ENCODE data around the gene AMOTL1.
"Not testable (repeated sequence)": the region's sequence is repeated elsewhere in the genome, so short reads cannot be mapped to it uniquely, and the experiment has no call there.

AMOTL1 gene

DNA sequence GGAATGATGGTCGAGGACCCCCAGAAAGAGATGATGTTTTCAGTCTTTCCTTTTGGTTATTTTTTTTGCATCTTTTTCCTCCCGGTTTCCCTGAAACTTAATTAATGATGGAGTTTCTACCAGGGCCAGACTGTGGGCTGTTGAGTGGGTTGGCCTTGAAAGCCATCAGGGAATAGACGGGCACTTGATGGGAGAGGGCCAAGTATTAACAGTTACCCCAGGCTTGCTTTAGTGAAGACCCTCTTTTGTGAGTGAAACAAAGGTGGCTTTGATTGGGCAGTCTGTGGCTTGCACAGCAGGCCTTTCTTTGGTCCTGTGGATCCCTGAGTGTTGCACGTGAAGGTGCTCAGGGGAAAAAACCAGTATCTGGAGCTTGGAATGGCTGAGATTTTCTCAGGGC, 56.9 kb downstream of the AMOTL1 start:
- no peak for FAIRE-seq

DNA sequence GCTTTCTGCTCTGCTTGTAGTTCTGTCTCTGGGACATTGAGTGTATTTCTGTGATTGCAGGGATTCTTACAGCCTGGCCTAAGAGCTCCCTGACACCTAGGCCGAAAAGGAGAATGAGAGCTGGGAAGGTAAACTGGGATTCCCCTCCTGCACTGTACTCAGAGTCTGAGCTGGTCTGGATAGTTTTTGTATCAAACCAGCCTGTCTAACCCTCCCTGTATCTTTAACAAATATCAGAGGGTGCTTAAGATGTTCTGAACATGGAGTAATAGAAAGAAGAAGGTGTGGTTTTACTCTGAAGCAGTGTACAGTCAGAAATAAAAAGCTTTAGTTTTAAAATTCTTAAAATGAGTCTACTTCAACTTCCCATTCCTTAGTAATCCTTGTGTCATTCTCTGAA, 57.3 kb downstream of the AMOTL1 start:
- FAIRE-seq: no peak

DNA sequence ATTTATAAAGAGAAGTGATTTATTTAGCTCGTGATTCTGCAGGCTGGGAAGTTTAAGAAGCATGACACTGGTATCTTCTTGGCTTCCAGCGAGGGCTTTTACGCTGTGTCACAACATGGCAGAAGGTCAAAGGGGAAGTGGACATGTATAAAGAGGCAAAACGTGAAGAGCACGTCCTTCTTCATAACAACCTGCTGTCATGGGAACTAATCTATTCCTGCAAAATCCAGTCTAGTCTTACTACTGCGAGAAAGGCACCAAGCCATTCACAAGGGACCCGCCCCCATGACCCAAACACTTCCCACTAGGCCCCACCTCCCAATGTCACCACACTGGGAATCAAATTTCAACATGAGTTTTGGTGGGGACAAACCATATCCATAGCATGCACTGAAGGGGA, 58.3 kb downstream of the AMOTL1 start:
- no peak for FAIRE-seq

DNA sequence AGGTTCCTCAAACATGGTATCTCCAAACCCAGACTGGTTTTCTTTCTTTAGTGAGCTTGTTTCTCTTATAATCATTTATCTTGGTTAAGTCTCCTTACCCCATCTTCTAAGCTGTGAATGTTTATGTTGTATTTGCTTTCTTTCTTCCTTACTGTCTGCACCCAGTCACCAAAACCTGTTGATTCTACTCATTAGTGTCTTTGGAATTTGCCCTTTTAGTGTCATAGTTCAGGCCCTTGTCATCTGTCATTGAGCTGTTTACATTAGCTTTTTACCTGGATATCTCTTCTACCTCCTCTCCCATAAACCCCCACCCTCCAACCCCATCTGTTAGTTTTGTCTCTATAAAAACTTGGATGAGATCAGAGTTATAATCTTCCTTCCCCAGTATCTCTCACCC, 59.9 kb downstream of the AMOTL1 start:
- FAIRE-seq: no peak

DNA sequence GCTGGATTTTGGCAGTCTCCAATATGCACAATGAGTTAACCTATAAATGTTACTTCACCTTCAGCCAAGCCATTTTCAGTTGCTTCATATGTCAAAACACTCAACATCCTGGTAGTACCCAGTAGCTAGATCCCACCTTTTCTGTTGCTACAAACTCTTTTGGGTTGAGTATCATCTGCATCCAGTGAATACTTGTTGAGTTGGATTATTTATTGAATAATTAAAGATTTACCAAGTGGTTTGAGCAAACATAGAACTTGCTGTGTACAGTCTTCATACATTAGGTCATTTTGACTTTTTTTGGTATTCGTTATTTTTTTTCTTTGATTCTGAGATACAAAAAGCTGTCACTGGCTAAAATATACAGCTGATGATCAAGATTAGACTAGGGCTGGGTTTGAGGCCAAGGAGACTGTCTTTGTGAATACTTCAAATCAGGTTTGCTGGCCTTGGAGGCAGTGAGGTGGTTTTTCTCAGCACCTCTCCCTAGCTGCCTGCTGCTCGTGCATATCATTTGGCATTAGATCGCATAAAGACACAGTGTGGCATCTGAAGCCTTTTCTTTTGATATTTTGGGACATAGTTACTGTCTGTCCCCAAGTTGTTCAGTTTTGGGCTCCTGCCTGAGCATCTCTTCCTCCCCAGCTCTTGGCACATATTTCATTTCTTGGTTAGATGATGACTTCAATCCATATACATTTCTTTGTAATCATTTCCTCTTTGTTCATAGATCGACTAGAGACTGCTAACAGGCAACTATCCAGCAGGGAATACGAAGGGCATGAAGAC, 62.8 kb downstream of the AMOTL1 start:
- FAIRE-seq: no peak

DNA sequence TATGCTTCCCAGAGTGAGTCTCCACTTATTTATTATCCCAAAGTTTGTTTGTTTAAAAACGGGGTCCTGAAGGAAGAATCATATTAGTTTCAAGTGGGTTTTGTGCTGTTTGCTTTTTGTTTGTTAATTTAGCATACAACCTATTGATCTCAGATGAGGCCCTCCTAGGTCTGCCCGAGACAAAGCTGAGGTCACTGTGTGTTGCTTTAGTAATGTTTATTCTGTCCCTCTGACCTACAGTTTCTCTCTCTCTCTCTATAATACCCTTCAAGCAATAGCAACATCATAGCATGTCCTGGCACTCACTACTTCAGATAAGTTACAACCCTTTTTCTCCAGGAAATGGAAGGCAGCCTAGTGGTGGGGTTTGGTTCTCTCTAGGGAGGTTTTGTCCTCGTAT, 63.4 kb downstream of the AMOTL1 start:
- FAIRE-seq: no peak

DNA sequence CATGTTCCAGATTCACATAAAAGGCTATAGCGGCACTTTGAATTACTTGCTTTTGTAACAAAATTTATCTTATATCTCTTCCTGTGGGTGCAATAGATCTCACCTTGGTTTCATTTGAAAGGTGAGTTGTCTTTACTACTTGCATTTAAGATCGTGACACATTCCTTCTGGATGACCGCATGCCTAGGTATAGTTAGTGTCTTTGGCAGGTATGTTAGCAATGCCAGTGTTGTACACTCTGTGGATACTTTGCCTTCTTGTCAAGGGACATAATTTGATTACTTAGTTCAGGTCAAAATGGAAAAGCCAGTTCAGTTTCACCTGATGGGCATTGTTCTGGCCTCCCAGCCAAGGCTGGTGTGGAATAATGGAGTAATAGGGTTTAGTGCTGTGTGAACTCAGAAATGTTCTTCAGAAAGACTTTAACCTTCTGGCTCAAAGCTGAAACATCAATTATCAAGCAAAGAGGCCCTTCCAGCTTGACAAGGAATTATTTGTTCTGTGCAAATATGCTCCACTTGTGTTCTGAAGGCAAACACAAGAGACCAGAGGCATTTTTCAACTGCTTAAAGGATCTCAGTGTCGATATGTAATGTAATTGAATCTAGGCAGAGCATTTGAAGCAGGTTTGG, 64.6 kb downstream of the AMOTL1 start:
- no peak for FAIRE-seq

DNA sequence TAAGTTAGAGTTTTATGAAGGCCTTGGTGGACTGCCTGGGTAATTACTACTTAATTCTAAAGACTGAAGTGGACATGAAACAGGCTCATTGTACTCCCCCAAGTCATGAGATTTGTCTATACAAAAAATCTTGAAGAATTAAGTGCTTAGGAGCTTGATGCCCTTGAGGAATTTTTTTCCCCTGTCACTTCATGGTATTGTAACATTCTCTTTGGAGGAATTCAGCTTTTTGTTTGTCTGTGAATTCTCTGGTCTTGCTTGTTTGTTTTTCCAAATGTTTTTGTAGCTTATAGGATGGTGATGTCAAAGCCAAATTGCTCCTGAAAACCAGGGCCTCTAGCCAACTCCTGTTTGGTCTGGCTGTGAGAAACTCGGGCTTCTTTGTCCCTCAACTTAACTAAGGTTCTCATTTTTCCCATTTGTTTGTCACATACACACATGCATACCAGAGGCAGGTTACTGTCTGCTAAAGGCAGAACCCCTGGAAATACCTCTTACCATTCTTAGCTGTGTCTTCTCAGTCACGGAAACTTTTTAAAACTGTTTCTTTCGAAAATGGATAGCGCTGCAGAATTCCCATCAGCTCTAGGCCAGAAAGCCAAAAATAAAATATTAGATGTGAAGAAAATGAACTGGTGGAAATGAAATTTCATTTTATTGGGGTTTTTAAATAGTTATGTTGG, 66.9 kb downstream of the AMOTL1 start:
- FAIRE-seq: no peak

DNA sequence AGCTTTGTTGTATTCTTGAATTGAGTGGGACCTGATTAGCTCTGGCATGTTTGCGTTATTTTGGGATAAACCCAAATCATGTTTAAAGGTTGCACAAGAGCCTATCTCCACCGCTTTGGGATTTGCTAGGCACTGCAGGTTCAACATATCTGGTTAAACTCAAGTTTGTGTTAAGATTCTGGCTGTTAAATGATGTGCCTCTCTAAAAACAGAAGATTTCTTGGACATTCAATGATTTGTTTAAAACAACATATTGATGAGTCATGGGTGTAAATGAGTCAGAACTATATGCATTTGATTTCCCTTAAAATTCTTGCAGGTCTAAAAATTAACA, 67.4 kb downstream of the AMOTL1 start:
- no peak for FAIRE-seq

DNA sequence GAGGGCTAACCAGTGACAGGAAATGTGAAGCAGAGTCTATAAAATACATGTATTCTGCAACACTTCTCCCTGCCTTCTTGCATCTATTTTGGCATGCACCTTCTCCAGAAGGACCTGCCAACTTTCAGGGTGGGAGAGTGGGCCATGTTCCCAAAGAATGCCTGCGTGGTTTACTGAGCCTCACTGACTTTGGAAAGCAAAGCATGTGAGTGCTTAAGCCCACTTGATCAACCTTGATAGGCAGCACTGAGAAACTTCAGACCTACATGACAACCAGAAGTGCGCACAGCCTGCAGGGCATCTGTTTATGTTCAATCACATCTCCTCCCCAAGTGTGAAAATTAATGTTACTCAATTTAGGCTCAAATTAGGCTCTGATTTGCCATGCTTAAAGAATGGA, 69.2 kb downstream of the AMOTL1 start:
- no peak for FAIRE-seq

DNA sequence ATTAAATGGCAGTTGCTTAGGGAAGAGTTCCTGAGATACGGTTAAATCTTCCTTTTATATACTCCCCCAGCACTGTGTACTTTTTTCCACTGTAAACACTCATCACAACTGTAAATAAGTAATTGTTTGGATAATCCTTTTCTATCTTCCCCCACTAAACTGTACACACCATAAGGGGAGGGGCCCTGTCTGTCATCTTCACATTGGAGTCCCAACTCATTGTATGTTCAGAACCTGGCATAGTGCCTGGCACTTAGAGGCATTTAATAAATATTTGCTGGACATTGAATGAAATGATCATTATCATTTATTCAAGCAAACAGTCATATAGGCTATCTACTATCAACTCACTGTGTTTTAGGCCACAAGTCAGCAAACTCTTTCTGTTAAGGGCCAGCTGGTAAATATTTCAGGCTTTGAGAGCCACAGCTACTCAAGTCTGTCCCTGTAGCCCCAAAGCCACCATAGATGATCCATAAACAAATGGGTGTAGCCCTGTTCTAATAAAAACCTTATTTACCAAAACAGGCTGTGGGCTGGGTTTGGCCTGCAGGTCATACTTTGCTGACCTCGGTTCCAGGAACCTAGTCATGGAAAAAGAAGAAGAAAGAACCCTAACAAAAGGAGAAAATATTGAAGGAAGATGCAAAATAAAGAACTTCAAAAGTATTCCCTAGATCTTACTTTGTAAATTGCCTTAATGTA, 70.0 kb downstream of the AMOTL1 start:
- no peak for FAIRE-seq

DNA sequence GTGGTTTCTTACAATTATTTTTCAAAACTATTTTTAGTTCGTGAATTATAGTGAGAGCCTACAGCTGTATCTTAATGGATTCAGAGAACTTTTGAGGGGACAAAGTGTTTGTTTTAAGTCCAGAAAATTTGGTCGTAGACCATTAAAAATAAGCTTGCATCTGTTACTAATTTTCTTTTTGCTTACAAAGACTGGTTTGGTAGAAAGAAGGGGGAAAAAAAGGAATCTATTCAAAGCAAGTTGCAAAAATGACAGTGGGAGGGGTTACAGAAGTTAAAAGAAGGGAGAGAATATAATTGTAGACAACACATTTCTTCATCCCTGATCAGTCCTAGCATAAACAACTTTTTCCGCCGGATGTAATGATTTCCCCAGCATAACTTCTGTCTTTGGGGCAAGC, 72.1 kb downstream of the AMOTL1 start:
- no peak for FAIRE-seq

DNA sequence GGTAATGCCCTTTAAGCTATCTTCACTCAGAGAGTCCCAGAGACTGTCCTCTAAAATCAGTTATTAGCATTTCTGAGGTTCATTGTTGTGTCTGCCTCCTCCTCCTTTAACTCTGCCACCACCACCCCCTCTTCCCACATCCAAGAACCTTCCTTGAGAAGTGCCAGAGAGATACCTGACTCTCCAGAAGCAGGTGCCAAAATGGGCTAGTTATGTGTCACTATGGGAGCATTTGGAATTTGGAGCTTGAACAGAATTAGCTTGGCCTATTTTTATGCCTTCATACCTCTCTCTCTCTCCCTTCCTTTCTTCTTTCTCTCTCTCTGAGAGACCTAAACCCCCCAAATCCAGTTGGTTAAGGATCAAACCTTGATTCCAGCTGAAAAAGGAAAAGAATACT, 75.9 kb downstream of the AMOTL1 start:
- no peak for FAIRE-seq

DNA sequence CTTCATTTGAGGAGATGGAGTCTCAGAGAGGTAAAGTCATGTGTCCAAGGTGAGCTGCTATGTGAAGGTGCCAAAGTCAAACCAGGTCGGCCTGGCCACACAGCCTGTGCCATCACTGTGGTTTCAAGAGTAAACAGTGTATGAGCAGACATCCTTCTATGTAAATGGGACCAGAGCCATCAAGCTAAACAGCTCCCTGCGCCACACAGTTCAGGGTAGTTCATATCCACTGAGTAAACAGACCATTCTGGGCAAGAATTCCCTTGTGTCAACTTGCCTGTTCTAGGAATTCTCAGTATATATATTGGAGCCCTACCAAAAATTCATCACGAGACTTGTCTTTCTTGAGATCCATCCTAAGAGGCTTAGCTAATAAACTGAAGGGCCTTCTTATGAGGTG, 77.5 kb downstream of the AMOTL1 start:
- FAIRE-seq: no peak

DNA sequence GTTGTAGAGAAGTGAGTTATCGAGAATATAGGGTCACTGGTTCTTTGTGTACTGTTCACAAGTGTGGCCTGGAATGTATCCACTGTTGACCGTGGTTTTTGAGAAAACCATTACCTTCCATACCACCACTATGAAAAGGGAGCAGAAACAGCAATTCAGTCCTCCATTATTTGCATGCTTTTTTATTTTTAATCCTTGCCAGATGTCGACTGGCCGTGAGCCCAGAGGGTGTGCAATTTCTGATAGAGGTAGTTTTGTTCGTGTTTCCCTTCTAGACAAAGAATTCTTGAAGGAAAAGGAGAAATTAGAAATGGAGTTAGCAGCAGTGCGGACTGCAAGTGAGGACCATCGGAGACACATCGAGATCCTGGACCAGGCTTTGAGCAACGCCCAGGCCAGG, 81.7 kb downstream of the AMOTL1 start:
- FAIRE-seq: no peak

DNA sequence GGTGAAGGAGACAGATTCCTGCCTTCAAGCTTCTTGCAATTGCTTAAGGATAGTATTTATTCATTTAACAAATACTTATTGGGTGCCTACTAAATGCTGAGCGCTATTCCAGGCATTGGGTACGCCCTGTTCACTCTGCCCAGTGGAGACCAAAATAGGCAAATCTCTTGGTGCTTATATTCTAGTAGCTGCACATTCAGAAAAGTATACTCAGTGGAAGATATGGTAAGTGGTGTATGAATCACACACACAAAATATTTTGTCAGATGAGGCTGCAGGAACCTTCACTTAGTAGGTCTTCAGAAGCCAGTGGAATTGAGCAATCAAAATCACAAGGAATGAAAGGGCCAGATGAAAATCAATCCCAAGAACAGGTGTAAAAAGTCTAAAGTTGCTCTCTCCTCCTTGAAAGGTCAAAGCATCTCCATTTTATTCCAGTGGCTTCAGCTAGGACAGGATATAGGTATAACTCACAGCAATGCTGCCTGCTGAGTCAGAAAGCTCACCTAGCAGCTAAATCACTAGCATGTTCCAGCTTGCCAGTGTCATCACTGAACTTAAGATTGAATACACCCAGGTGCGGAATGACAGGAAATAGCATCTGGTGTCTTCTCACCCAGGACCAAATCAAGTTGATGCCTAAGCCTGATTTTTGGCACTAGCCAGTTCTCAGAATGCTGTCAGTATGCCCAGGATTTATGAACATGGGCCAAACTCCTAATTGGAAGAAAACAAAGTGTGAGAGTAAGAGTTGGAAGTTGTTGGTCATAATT, 83.9 kb downstream of the AMOTL1 start:
- no peak for FAIRE-seq

DNA sequence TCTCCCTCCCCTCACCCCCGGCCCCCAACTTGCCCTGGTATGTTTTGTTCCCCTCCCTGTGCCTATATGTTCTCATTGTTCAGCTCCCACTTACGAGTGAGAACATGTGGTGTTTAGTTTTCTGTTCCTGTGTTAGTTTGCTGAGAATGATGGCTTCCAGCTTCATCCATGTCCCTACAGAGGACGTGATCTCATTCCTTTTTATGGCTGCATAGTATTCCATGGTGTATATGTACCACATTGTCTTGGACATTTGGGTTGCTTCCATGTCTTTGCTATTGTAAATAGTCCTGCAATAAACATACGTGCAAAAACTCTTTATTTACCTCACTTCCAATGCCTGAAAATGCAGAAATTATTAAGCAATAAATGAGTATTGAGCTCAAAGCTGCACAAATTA, 85.1 kb downstream of the AMOTL1 start:
- not testable (repeated sequence) for FAIRE-seq

DNA sequence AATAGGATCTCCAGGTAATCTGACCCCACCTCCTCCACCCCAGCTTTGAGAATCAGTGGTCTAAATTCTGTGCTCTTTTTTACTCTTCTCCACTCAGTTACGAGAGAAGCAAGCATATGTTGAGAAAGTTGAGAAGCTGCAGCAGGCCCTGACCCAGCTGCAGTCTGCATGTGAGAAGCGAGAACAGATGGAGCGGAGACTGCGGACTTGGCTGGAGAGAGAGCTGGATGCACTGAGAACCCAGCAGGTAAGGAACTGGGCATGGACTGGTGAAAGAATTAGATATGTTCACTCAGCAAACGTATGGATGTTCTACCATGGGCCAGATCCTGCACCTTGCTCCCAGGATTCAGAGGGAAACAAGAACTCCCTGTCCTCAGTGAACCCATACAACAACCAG, 85.7 kb downstream of the AMOTL1 start:
- FAIRE-seq: no peak

DNA sequence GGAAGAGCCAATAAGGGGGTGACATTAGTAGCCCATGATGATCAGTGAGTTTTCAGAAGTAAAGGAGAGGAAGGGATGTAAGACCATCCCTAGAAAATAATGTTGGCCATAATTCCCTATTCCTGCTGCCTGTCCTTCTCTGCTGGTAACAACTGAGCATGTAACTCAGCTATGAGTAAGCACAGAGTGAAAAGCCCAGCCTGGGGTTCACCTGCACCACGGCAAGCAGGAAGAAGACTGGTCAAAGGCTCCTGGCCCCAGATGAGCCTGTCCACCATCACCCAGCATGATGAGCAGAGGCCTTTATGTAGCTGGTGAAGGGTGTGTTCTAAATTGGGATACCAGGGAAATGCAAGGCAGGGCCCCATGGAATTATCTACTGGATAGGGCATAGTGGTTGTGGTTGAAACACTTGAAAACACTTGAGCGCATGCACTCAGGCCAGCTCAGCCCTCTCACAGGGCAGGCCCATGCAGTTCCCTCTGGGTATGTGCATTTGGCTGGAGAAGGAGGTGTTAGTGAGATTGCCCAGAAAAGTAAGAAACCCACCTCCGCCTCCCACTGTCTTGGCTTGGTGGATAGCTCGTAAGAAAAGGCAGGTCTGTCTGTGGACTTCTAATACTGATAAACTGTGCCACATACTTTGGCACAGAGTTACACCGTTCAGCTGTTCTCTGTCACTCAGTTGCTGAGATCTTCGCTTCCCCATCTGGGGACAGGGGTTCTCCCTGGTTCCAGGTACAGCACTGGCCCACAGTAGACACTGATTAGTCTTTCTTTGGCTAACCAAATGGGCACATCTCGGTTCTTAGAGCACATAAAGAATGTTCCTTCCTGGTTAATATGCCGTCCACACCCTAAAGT, 86.8 kb downstream of the AMOTL1 start:
- no peak for FAIRE-seq

DNA sequence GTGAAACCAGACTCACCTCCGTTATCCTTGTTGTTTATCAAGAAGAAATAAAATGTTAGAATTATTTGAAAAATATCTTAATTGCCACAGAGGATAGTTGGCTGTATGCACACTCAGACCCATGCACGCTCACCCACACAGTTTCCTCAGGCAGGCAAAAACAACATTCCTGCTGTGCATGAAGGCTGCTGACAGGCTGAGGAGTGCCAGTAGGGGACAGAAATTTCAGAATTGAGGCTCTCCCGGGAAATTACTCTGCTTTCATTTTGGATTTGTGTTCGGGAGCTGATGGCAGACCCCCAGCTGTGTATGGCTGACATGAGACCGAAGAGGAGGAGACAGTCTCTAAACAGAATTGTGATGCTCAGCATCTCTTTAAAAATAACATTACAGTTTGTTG, 87.5 kb downstream of the AMOTL1 start:
- no peak for FAIRE-seq

DNA sequence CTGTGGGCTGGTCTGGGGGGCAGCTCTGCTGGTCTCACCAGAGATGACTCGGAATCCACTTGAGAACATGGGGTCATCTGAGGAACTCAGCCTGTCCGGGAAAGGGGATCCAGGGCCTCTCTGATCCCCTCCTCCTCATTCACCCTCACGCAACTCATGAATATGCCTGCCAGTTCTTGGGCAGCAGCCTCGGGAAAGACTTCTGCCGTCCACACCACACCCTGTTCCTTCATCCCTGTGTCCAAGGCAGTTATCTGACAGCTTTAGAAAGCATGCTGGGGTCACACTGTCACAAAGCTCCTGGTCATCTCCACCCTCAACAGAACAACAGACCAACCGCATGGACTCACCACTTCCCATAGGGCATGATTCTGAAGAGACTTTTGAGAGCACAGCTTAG, 88.3 kb downstream of the AMOTL1 start:
- FAIRE-seq: no peak

DNA sequence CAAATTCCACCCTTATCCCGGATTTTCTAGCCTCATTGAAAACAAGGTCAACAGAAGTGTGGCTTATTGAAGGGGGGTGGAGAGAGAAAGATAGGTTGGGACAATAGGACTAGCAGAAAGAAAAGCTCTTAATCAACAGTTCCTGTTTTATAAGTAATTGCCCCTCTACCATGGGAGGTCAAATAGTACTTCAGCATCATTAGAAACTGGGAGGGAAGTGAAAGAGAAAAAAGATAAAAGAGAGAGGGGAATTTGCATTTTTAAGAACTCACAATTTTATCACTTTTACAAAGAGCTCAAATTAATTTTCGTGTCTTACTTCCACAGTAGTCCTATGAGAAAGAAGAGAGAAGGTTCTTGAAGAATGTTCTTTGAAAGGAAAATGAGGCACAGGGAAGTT, 89.2 kb downstream of the AMOTL1 start:
- no peak for FAIRE-seq
